ENCODE data around the gene NUP160.

DNA sequence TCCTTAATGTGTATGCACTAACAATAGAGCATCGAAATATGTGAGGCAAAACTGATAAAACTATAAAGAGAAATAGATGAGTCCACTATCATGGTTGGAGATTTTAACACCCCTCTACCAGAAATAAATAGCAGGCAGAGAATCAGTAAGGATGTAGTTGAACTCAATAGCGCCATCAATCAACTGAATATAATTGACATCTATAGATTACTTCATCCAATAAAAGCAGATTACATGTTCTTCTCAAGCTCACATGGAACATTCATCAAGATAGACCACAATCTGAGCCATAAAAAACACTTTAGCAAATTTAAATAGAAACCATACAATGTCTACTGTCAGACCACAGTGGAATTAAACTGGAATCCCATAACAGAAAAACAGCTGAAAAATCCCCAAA lies 46.9 kb upstream of the NUP160 start:
- TF ChIP-seq PATZ1 (CRISPR knock-in tag; IDR thresholded peaks at IDR 0.05; ENCODE audit: borderline replicate concordance) (no peak), ZFP3 (CRISPR knock-in tag; IDR thresholded peaks at IDR 0.05) (no peak), ARNTL (CRISPR knock-in tag; IDR thresholded peaks at IDR 0.05; ENCODE audit: borderline replicate concordance, low read depth) (no peak), BACH2 (CRISPR knock-in tag; IDR thresholded peaks at IDR 0.05; ENCODE audit: borderline replicate concordance) (no peak), ESRRG (CRISPR knock-in tag; IDR thresholded peaks at IDR 0.05) (no peak), ZNF565 (CRISPR knock-in tag; conservative IDR thresholded peaks at IDR 0.05; ENCODE audit: low read depth) (no peak)
